Gastrocnemius medialis (tissue), 4 donors: ENCODE measurements around the gene TIMP1.

Experiments used
- POLR2A ChIP-seq, 2 donors: fragments of 450-650 bp; IDR thresholded peaks; one replicate each; pipeline ENCODE4 v1.6.1; 2017; ENCODE audit warnings: antibody characterized with exemption in 2 of 2, mild to moderate bottlenecking in 2 of 2, moderate library complexity in 2 of 2
- TF ChIP-seq, protein P1 (sequence below), 5 experiments: fragments of 450-650 bp in 3 of 5; fragments of 200-600 bp in 2 of 5; sonication (generic) in 2 of 5; IDR thresholded peaks in 4 of 5; conservative IDR thresholded peaks in 1 of 5; 1 replicate in 4 of 5; 2 replicates in 1 of 5; pipeline ENCODE4 v1.5.1; 2016 to 2019; ENCODE audit warnings: antibody characterized with exemption in 5 of 5, mild to moderate bottlenecking in 3 of 5, moderate library complexity in 3 of 5

DNA sequence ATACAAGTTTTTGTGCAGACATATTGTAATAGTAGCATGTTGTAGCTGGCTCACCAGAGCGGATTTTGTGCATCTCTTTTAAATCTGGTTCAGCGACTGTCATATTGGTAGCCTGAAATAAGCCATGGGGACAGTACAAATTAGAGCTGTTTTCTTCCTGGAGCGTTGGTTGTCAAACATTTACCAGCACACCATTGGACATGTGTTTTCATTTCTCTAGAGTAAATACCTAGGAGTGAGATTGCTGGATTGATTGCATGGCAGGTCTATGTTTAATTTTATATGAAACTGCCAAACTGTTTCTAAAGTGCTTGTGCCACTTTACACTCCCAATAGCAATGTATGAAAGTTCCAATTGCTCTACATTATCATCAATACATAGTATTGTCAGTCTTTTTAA lies 23.8 kb upstream of the TIMP1 start:
- TF ChIP-seq, protein P1, sequence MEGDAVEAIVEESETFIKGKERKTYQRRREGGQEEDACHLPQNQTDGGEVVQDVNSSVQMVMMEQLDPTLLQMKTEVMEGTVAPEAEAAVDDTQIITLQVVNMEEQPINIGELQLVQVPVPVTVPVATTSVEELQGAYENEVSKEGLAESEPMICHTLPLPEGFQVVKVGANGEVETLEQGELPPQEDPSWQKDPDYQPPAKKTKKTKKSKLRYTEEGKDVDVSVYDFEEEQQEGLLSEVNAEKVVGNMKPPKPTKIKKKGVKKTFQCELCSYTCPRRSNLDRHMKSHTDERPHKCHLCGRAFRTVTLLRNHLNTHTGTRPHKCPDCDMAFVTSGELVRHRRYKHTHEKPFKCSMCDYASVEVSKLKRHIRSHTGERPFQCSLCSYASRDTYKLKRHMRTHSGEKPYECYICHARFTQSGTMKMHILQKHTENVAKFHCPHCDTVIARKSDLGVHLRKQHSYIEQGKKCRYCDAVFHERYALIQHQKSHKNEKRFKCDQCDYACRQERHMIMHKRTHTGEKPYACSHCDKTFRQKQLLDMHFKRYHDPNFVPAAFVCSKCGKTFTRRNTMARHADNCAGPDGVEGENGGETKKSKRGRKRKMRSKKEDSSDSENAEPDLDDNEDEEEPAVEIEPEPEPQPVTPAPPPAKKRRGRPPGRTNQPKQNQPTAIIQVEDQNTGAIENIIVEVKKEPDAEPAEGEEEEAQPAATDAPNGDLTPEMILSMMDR (IDR thresholded peaks at IDR 0.05 in 4 of 5, conservative IDR thresholded peaks at IDR 0.05 in 1 of 5): no peak
- TF ChIP-seq POLR2A (IDR thresholded peaks at IDR 0.05): no peak
